IMR-90 (cell line): ENCODE data around the gene KCNIP1. TPM values are rescaled to one million over a fixed set of nuclear protein-coding genes. Genes with fewer than 3 reads are reported as not detected.

ENCODE experiments used
- ATAC-seq: fragments of 200-7000 bp; cut with Tn5 transposase; 2 replicates; pipeline ENCODE4 v1.9.1; 2020; ENCODE audit warnings: low read depth, mild to moderate bottlenecking, moderate library complexity
- BruUV-seq: library from RNA; stranded (reverse); fragments of 400-500 nt; replicated peaks from 2 replicates; lab custom pipeline; 2021; lab: Mats Ljungman, UMichigan
- CTCF ChIA-PET: fragments of 300-600 bp; formaldehyde crosslinking; extraction: SDS; loops from one replicate; lab custom pipeline; 2021; ENCODE audit warnings: antibody characterized with exemption; lab: Yijun Ruan, JAX
- POLR2A ChIA-PET: fragments of 300-600 bp; sonication (Branson Sonifier 250); formaldehyde crosslinking; loops from one replicate; lab custom pipeline; 2022; ENCODE audit warnings: antibody characterized with exemption; ENCODE audit not compliant: unreplicated experiment; lab: Charles Lee
- DNase-seq: peaks from one replicate; pipeline ENCODE4 v3.0.0; 2013
- H2AFZ ChIP-seq: replicated peaks from 2 replicates; pipeline ENCODE3; 2013; ENCODE audit warnings: low read length, mild to moderate bottlenecking; ENCODE audit not compliant: poor library complexity
- H2AK5ac ChIP-seq: 2 replicates; pipeline ENCODE4 v1.6.1; 2013; ENCODE audit warnings: low read depth, low read length, inconsistent platforms
- H2AK9ac ChIP-seq: replicated peaks from 2 replicates; pipeline ENCODE3; 2013; ENCODE audit warnings: mild to moderate bottlenecking, low read depth, low read length, moderate library complexity; ENCODE audit not compliant: poor library complexity
- H2BK120ac ChIP-seq: 2 replicates; pipeline ENCODE4 v1.6.1; 2013; ENCODE audit warnings: low read depth, low read length, inconsistent platforms
- H2BK15ac ChIP-seq: 3 replicates; pipeline ENCODE4 v1.6.1; 2013; ENCODE audit warnings: low read depth, low read length, inconsistent platforms
- H2BK20ac ChIP-seq: 2 replicates; pipeline ENCODE4 v1.6.1; 2013; ENCODE audit warnings: low read depth, mild to moderate bottlenecking, inconsistent platforms, low read length, moderate library complexity
- H2BK5ac ChIP-seq: 2 replicates; pipeline ENCODE4 v1.6.1; 2013; ENCODE audit warnings: mild to moderate bottlenecking, low read depth, low read length, inconsistent platforms; ENCODE audit not compliant: poor library complexity, severe bottlenecking
- H3K14ac ChIP-seq: replicated peaks from 2 replicates; pipeline ENCODE4 v1.6.1; 2013; ENCODE audit warnings: low read depth, low read length, inconsistent platforms
- H3K18ac ChIP-seq: 2 replicates; pipeline ENCODE4 v1.6.1; 2013; ENCODE audit warnings: low read depth, low read length, control low read depth
- H3K23ac ChIP-seq: 2 replicates; pipeline ENCODE4 v1.6.1; 2013; ENCODE audit warnings: low read depth, low read length, inconsistent platforms
- H3K27ac ChIP-seq: 2 replicates; pipeline ENCODE4 v1.5.1; 2013; ENCODE audit warnings: mild to moderate bottlenecking, control low read depth, low read length; ENCODE audit not compliant: insufficient read depth
- H3K27me3 ChIP-seq: 2 replicates; pipeline ENCODE4 v1.6.1; 2013; ENCODE audit warnings: low read length; ENCODE audit not compliant: control insufficient read depth, insufficient read depth
- H3K36me3 ChIP-seq: 2 replicates; pipeline ENCODE4 v1.6.1; 2013; ENCODE audit warnings: low read length, mixed read lengths; ENCODE audit not compliant: control insufficient read depth, insufficient read depth
- H3K4ac ChIP-seq: 2 replicates; pipeline ENCODE4 v1.6.1; 2013; ENCODE audit warnings: low read depth, low read length, inconsistent platforms
- H3K4me1 ChIP-seq: 2 replicates; pipeline ENCODE4 v1.6.1; 2013; ENCODE audit warnings: low read length, mixed read lengths; ENCODE audit not compliant: control insufficient read depth, insufficient read depth
- H3K4me2 ChIP-seq: 2 replicates; pipeline ENCODE4 v1.6.1; 2013; ENCODE audit warnings: low read depth, mild to moderate bottlenecking, control low read depth, low read length, moderate library complexity
- H3K4me3 ChIP-seq: 2 replicates; pipeline ENCODE4 v1.5.1; 2013; ENCODE audit warnings: low read depth, mild to moderate bottlenecking, control low read depth, low read length, moderate library complexity; ENCODE audit not compliant: insufficient read depth
- H3K56ac ChIP-seq: 2 replicates; pipeline ENCODE4 v1.6.1; 2013; ENCODE audit warnings: low read length, inconsistent platforms; ENCODE audit not compliant: insufficient read depth; ENCODE audit errors: extremely low read depth
- H3K79me1 ChIP-seq, 2 experiments: 2 replicates each; pipeline ENCODE4 v1.6.1; 2013; ENCODE audit warnings: low read length in 2 of 2, inconsistent platforms in 1 of 2, low read depth in 1 of 2
- H3K9ac ChIP-seq: 2 replicates; pipeline ENCODE4 v1.6.1; 2013; ENCODE audit warnings: low read depth, low read length, control low read depth
- H3K9me1 ChIP-seq: 2 replicates; pipeline ENCODE4 v1.6.1; 2013; ENCODE audit warnings: low read length, inconsistent platforms; ENCODE audit not compliant: insufficient read depth
- H3K9me3 ChIP-seq: 2 replicates; pipeline ENCODE4 v1.6.1; 2013; ENCODE audit warnings: low read length; ENCODE audit not compliant: control insufficient read depth, insufficient read depth
- H4K20me1 ChIP-seq: 2 replicates; pipeline ENCODE4 v1.6.1; 2013; ENCODE audit warnings: low read length, inconsistent platforms; ENCODE audit not compliant: insufficient read depth
- H4K5ac ChIP-seq: 2 replicates; pipeline ENCODE4 v1.6.1; 2013; ENCODE audit warnings: mild to moderate bottlenecking, low read depth, low read length, control low read depth
- H4K8ac ChIP-seq, 2 experiments: 2 replicates each; pipeline ENCODE4 v1.6.1; 2013; ENCODE audit warnings: low read depth in 2 of 2, low read length in 2 of 2, control low read depth in 1 of 2, inconsistent platforms in 1 of 2
- H4K91ac ChIP-seq: 2 replicates; pipeline ENCODE4 v1.6.1; 2013; ENCODE audit warnings: low read depth, low read length, inconsistent platforms; ENCODE audit not compliant: insufficient read depth
- CEBPB ChIP-seq: IDR thresholded peaks from 2 replicates; pipeline ENCODE4 v1.6.1; 2012; ENCODE audit warnings: low read depth, low read length, improper control_type of control experiment
- CHD1 ChIP-seq: IDR thresholded peaks from 2 replicates; pipeline ENCODE4 v1.6.1; 2012; ENCODE audit warnings: low read depth, low read length, improper control_type of control experiment
- FOS ChIP-seq: fragments of 150-350 bp; IDR thresholded peaks from 2 replicates; pipeline ENCODE4 v1.6.1; 2016; ENCODE audit warnings: low read depth, low read length
- MXI1 ChIP-seq: IDR thresholded peaks from 2 replicates; pipeline ENCODE4 v1.6.1; 2012; ENCODE audit warnings: low read depth, mild to moderate bottlenecking, low read length, moderate library complexity, borderline replicate concordance
- POLR2A ChIP-seq: IDR thresholded peaks from 2 replicates; pipeline ENCODE4 v1.6.1; 2012; ENCODE audit warnings: mild to moderate bottlenecking, low read depth, low read length
- RAD21 ChIP-seq: IDR thresholded peaks from 2 replicates; pipeline ENCODE4 v1.6.1; 2012; ENCODE audit warnings: low read length, improper control_type of control experiment
- RCOR1 ChIP-seq: IDR thresholded peaks from 2 replicates; pipeline ENCODE4 v1.6.1; 2012; ENCODE audit warnings: mild to moderate bottlenecking, low read length, improper control_type of control experiment; ENCODE audit not compliant: insufficient replicate concordance
- SMC3 ChIP-seq: fragments of 150-350 bp; IDR thresholded peaks from 2 replicates; pipeline ENCODE4 v1.6.1; 2016; ENCODE audit warnings: low read depth, mild to moderate bottlenecking, antibody characterized with exemption, low read length, moderate library complexity
- WGBS, 2 experiments: methylation state at CpG; one replicate each; pipeline versions ENCODE4 v1.1.5 to v1.1.7; 2013; ENCODE audit warnings: missing lambda C conversion rate in 2 of 2; ENCODE audit not compliant: insufficient read length in 1 of 2; ENCODE audit errors: extremely low coverage in 2 of 2; 5-methylcytosine and 5-hydroxymethylcytosine counted together
- dilution Hi-C: fragments of 300-500 bp; cut with HindIII; formaldehyde crosslinking; loops from one replicate; pipeline ENCODE4 v1.14.3; 2018; ENCODE audit warnings: low sequenced_read_pairs; ENCODE audit not compliant: unreplicated experiment
- in situ Hi-C: fragments of 300-500 bp; cut with MboI; formaldehyde crosslinking; loops from 3 replicates; pipeline ENCODE4 v1.14.3; 2019; ENCODE audit warnings: low sequenced_read_pairs, inconsistent platforms, mixed read lengths
- intact Hi-C: fragments of 100-400 bp; cut with micrococcal nuclease; formaldehyde crosslinking; loops from 2 replicates; pipeline ENCODE4 v1.10.0; 2022
- polyA plus RNA-seq, 3 experiments: library from polyadenylated mRNA; depleted of rRNA; stranded (reverse); fragments of >200 nt; gene quantifications; 2 replicates each; pipeline ENCODE4 v1.2.3, GENCODE V29; 2012; ENCODE audit warnings: low replicate concordance in 1 of 3
- total RNA-seq: library from RNA; depleted of rRNA; stranded (reverse); fragments of >200 nt; gene quantifications from 2 replicates; pipeline ENCODE4 v1.2.3, GENCODE V29; 2012
- TF ChIP-seq, protein P1 (sequence below): conservative IDR thresholded peaks from 2 replicates; pipeline ENCODE4 v1.5.1; 2012; ENCODE audit warnings: mild to moderate bottlenecking, low read depth, low read length, improper control_type of control experiment

Gene KCNIP1
- total and polyA plus RNA-seq, 2 of the 4 experiments (the other 2 are of a cell fraction), result not detected

DNA sequence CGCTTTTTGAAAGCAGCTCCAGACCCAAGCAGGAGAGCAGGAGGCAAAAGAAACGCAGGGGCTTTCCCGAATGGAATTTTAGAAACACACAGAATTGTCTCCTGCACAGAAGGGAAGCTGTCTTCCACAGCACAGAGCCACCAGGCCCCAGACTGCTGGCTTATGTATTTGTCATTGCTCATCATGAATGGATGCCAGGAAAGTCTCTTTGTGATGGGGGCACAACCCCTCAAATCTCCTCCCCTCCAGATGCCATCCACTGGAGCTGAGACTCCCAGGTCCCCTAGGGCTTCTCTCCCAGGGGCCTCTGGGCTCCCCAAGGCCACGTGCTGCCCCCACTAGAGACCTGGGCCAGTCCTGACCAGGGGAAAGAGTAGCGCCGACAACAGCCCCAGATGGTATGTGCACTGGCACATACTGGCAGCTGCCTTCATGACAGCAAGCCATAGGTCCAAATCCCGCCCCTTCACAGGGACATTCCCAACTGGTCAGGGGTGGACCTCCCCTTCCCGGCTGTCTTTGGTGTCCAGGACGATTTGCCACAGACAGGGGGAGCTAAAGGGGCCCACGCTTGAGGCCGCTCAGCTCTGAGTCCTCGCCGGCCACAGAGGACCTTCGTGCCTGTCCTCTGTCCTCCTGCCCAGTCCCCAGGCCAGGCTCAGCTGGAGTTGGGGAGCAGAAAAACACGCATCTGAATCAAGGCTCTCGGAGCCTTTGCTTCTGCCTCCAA, 127.8 kb downstream of the KCNIP1 start:
- dilution Hi-C loops (no loop called here), intact Hi-C loops (loop anchor here (2.0 to 10.0 kb wide), 3 partner anchors 405 to 573 kb away; no protein-coding TSS in a partner anchor), in situ Hi-C loops (no loop called here)
- no peak overlapping the region for H2BK120ac ChIP-seq
- no peak overlapping the region for H3K4me3 ChIP-seq
- H3K79me1 ChIP-seq, result no peaks in the 10 kb centered on the region
- no TSS peak for BruUV-seq
- no peak overlapping the region for H3K23ac ChIP-seq
- DNase-seq (no peak), ATAC-seq (peak; percentile 15; the same call in 1 of the 2 replicates)
- H3K56ac ChIP-seq, result no peak overlapping the region
- no peak overlapping the region for H4K91ac ChIP-seq
- H4K8ac ChIP-seq, result no peak overlapping the region
- 45% methylated on average over 10 of the region's 16 CpGs; no CpG with 5 or more reads in 1 of the 2 experiments for WGBS, 2 experiments
- no peak overlapping the region for H4K5ac ChIP-seq
- no peak for TF ChIP-seq RCOR1
- TF ChIP-seq POLR2A, result no peak
- no peak for TF ChIP-seq CHD1
- no peak for TF ChIP-seq RAD21
- no peak for TF ChIP-seq CEBPB
- no peak for TF ChIP-seq SMC3
- TF ChIP-seq FOS, result no peak
- TF ChIP-seq, protein P1, sequence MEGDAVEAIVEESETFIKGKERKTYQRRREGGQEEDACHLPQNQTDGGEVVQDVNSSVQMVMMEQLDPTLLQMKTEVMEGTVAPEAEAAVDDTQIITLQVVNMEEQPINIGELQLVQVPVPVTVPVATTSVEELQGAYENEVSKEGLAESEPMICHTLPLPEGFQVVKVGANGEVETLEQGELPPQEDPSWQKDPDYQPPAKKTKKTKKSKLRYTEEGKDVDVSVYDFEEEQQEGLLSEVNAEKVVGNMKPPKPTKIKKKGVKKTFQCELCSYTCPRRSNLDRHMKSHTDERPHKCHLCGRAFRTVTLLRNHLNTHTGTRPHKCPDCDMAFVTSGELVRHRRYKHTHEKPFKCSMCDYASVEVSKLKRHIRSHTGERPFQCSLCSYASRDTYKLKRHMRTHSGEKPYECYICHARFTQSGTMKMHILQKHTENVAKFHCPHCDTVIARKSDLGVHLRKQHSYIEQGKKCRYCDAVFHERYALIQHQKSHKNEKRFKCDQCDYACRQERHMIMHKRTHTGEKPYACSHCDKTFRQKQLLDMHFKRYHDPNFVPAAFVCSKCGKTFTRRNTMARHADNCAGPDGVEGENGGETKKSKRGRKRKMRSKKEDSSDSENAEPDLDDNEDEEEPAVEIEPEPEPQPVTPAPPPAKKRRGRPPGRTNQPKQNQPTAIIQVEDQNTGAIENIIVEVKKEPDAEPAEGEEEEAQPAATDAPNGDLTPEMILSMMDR, result 0 out of 2 replicates have a peak, but pooled peaks have one; percentile 15
- TF ChIP-seq MXI1, result no peak
- POLR2A ChIA-PET, result no interaction called here
- no peak overlapping the region for H3K14ac ChIP-seq
- no peak overlapping the region for H2BK20ac ChIP-seq
- peaks cover 2% of the 10 kb centered on the region; the same call in 1 of the 2 replicates for H3K27me3 ChIP-seq
- H3K4me2 ChIP-seq, result no peak overlapping the region
- H2AFZ ChIP-seq, result no peak overlapping the region
- no peak overlapping the region for H3K4ac ChIP-seq
- no peak overlapping the region for H2BK15ac ChIP-seq
- H3K27ac ChIP-seq, result no peak overlapping the region
- H3K9ac ChIP-seq, result no peak overlapping the region
- H3K9me3 ChIP-seq, result no peaks in the 10 kb centered on the region
- peak overlapping the region; percentile 3 for H2AK9ac ChIP-seq
- H3K18ac ChIP-seq, result no peak overlapping the region
- H3K36me3 ChIP-seq, result no peaks in the 10 kb centered on the region
- H4K20me1 ChIP-seq, result no peaks in the 10 kb centered on the region; the same call in 1 of the 2 replicates
- H2BK5ac ChIP-seq, result no peak overlapping the region
- CTCF ChIA-PET, result interaction anchor here (2.3 kb wide), 1 partner anchor 196 kb away, joined by 10 read pairs; no protein-coding TSS in a partner anchor
- H2AK5ac ChIP-seq, result no peak overlapping the region
- H3K4me1 ChIP-seq, result peaks cover 4% of the 10 kb centered on the region; the same call in 1 of the 2 replicates
- no peaks in the 10 kb centered on the region for H3K9me1 ChIP-seq
